Measurements from ENCODE around the gene CCL22. TPM values are rescaled to one million over a fixed set of nuclear protein-coding genes. Genes with fewer than 3 reads are reported as not detected.

CCL22 gene
- total and polyA plus RNA-seq, 2 donors (not counting 1 experiment from before 2014, with no cell fraction given), result not detected

- Histone ChIP-seq H3K4me1 (ENCODE audit: control insufficient read depth, extremely low read depth, insufficient read depth, low read length) (no peaks in the 10 kb centered on the region), H2AFZ (ENCODE audit: low read length) (no peak overlapping the region), H3K79me2 (ENCODE audit: control insufficient read depth, insufficient read depth, low read length) (no peaks in the 10 kb centered on the region), H3K27ac (ENCODE audit: insufficient read depth, low read length) (no peak overlapping the region), H3K36me3 (ENCODE audit: control insufficient read depth, insufficient read depth, low read length) (no peaks in the 10 kb centered on the region), H3K4me3 (replicated peaks in 1 of 4; ENCODE audit: control extremely low read depth in 1 of 4, insufficient read depth in 1 of 4, low read depth in 3 of 4, low read length in 4 of 4) (no peak overlapping the region), H3K4me2 (ENCODE audit: extremely low read depth, insufficient read depth, low read length) (no peak overlapping the region), H3K9ac (ENCODE audit: insufficient read depth, low read length) (no peak overlapping the region), H3K27me3 (ENCODE audit: control insufficient read depth, insufficient read depth, low read length) (no peaks in the 10 kb centered on the region), H3K9me3 (ENCODE audit: control insufficient read depth, insufficient read depth, low read depth, low read length) (no peaks in the 10 kb centered on the region), H4K20me1 (ENCODE audit: control insufficient read depth, extremely low read depth, insufficient read depth, low read length) (no peaks in the 10 kb centered on the region)
- TF ChIP-seq EZH2 (IDR thresholded peaks at IDR 0.05; ENCODE audit: low read length, missing control alignments), result no peak
- no peak for TF ChIP-seq CTCF (conservative IDR thresholded peaks at IDR 0.05 in 1 of 2, IDR thresholded peaks at IDR 0.05 in 1 of 2; ENCODE audit: low read depth in 1 of 2, low read length in 2 of 2)
- no peak for DNase-seq (ENCODE audit: low read depth in 2 of 2)
Measured at GRCh38 chr16:57354311-57354710, 4.3 kb upstream of the CCL22 start.

GRCh38 chr16:57355898-57356414, 2.6 kb upstream of the CCL22 start:
- no peaks in the 10 kb centered on the region for H3K27me3 ChIP-seq (ENCODE audit: control insufficient read depth, insufficient read depth, low read length)
- DNase-seq (ENCODE audit: low read depth in 2 of 2), result no peak
- no peak overlapping the region for H3K4me3 ChIP-seq (replicated peaks in 1 of 4; ENCODE audit: control extremely low read depth in 1 of 4, insufficient read depth in 1 of 4, low read depth in 3 of 4, low read length in 4 of 4)
- H4K20me1 ChIP-seq (ENCODE audit: control insufficient read depth, extremely low read depth, insufficient read depth, low read length), result no peaks in the 10 kb centered on the region
- H3K36me3 ChIP-seq (ENCODE audit: control insufficient read depth, insufficient read depth, low read length), result no peaks in the 10 kb centered on the region
- TF ChIP-seq EZH2 (IDR thresholded peaks at IDR 0.05; ENCODE audit: low read length, missing control alignments), result no peak
- no peak for TF ChIP-seq CTCF (conservative IDR thresholded peaks at IDR 0.05 in 1 of 2, IDR thresholded peaks at IDR 0.05 in 1 of 2; ENCODE audit: low read depth in 1 of 2, low read length in 2 of 2)
- H3K4me1 ChIP-seq (ENCODE audit: control insufficient read depth, extremely low read depth, insufficient read depth, low read length), result no peaks in the 10 kb centered on the region
- H3K9me3 ChIP-seq (ENCODE audit: control insufficient read depth, insufficient read depth, low read depth, low read length), result no peaks in the 10 kb centered on the region
- no peaks in the 10 kb centered on the region for H3K79me2 ChIP-seq (ENCODE audit: control insufficient read depth, insufficient read depth, low read length)
- H2AFZ ChIP-seq (ENCODE audit: low read length), result no peak overlapping the region
- H3K4me2 ChIP-seq (ENCODE audit: extremely low read depth, insufficient read depth, low read length), result no peak overlapping the region
- H3K27ac ChIP-seq (ENCODE audit: insufficient read depth, low read length), result no peak overlapping the region
- H3K9ac ChIP-seq (ENCODE audit: insufficient read depth, low read length), result no peak overlapping the region

- H3K27me3 ChIP-seq (ENCODE audit: control insufficient read depth, insufficient read depth, low read length), result no peaks in the 10 kb centered on the region
- TF ChIP-seq CTCF (conservative IDR thresholded peaks at IDR 0.05 in 1 of 2, IDR thresholded peaks at IDR 0.05 in 1 of 2; ENCODE audit: low read depth in 1 of 2, low read length in 2 of 2), result no peak
- no peak for TF ChIP-seq EZH2 (IDR thresholded peaks at IDR 0.05; ENCODE audit: low read length, missing control alignments)
- no peaks in the 10 kb centered on the region for H3K9me3 ChIP-seq (ENCODE audit: control insufficient read depth, insufficient read depth, low read depth, low read length)
Measured at GRCh38 chr16:57356547-57356946, 2.0 kb upstream of the CCL22 start.

More at GRCh38 chr16:57356547-57356946, 2.0 kb upstream of the CCL22 start:
- Histone ChIP-seq H3K4me2 (ENCODE audit: extremely low read depth, insufficient read depth, low read length) (no peak overlapping the region), H3K36me3 (ENCODE audit: control insufficient read depth, insufficient read depth, low read length) (no peaks in the 10 kb centered on the region), H4K20me1 (ENCODE audit: control insufficient read depth, extremely low read depth, insufficient read depth, low read length) (no peaks in the 10 kb centered on the region), H3K4me3 (replicated peaks in 1 of 4; ENCODE audit: control extremely low read depth in 1 of 4, insufficient read depth in 1 of 4, low read depth in 3 of 4, low read length in 4 of 4) (no peak overlapping the region), H3K27ac (ENCODE audit: insufficient read depth, low read length) (no peak overlapping the region), H3K9ac (ENCODE audit: insufficient read depth, low read length) (no peak overlapping the region), H2AFZ (ENCODE audit: low read length) (no peak overlapping the region), H3K79me2 (ENCODE audit: control insufficient read depth, insufficient read depth, low read length) (no peaks in the 10 kb centered on the region), H3K4me1 (ENCODE audit: control insufficient read depth, extremely low read depth, insufficient read depth, low read length) (no peaks in the 10 kb centered on the region)
- no peak for DNase-seq (ENCODE audit: low read depth in 2 of 2)
